NOMO-1 treated with DMSO at 0.1 percent for 48 hours (cell line): Measurements from ENCODE around the gene UMPS.

Experiments
- DNase-seq: peaks from one replicate; lab custom pipeline; 2025; ENCODE audit not compliant: unreplicated experiment; lab: John Stamatoyannopoulos, UW

The UMPS gene

DNA sequence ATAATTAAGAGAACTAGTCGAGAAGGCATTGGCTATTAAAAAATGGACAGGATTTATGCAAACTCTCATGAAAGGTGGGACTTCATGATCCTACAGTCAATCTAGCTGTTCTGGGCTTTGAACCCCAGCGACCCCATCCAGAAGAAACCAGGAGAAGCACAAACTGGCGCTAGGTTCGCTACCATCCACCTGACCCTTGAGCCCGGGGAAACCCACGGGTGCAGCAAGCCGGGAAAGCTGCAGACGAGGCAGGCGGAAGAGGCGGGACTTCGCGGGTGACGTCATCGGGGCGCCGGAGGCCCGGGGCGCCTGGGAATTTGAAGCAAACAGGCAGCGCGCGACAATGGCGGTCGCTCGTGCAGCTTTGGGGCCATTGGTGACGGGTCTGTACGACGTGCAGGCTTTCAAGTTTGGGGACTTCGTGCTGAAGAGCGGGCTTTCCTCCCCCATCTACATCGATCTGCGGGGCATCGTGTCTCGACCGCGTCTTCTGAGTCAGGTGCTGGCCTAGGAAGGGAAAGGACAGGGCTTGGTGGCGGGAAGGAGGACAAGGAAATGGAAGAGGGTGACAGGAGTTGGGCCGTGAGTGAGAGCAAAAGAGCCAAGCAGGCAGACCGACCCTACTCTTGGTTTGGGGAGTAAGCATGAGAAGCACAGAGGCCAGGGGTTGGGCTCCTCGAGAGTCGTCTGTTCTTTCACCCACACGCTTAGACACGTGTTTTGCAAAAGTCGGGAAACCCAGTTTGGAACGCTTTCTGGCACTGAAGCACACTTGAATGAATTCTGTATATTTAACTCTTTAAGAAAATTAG lies at the start of gene UMPS:
Gene UMPS (plus strand): TSS at position 324 of the 812 bp plus-strand sequence. CDS start 20 bp downstream, at position 344.
- DNase-seq = peak; percentile 86

DNA sequence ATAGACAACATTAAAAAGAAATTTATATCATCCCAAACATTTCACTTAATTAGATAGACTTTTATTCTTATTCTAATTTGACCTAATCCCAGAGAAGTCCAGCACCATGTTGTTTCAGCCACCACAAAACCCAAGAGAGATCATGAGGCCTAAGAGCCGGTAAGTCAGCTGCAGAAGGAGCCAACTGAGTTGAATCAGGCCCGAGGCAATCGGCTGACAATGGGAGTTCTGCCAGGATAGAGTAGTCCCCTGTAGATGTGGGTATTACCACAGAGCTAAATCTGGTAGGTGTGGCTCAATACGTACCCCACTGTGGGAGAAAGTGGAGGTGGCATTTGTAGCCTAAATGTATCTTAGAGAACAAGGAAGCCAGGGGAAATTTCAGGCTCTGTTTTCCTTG lies 49.7 kb upstream of the UMPS start:
- DNase-seq = no peak

DNA sequence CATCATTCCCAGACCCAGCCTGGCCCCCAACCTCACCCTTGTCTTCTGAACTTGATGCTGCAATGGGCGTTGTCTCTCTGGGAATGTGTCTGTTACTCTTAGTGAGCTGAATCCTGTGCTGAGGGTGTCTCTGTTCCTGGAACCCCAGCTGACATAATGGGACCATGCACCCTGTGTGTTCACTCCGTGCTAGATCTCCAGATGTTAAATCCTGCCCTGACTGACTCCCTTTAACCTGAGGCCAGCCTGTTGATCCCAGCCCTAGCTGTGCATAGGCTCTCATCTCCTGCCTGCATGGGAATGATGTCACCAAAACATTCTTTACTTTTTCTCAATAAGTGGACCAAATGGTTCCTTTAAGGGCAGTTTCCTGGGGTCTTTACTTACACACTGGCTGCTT lies 48.0 kb upstream of the UMPS start:
- no peak for DNase-seq

DNA sequence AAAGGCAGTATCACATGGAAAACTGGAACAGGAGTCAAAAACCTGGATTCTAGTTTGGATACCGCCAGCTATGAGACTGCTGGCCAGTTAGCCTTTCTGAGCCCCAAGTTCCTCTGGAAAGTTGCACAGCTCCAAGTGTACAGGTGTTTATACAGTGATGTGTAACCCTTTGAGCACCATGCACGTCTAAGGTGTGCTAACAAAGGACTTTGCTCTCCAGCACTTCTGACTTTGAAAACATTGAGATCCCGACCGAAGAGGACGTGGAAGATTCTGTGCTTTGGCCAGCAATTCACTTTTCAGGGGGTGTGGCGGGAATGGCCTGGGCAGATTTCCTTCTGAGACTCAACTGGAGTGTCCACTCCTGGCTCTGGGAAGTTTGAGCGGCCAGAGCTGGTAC lies 45.8 kb upstream of the UMPS start:
- DNase-seq = no peak

DNA sequence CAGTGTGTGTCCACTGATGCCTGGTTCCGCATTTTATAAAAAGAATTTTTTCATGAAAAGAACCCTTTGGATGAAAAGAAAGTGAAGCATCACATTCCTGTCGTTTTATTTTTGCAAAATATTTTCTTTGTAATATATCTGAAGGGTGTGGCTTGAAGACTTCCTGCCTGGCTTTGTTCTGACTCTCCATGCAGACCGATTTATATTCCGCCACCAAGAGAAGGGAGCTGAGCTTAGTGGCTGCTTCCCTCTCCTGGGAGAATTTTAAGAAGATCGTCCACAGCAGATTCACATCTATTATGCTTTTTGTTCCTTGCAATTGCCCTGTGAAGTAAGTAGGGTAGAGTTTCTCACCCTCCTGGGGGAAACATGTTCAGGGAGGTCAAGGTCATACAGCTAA lies 45.2 kb upstream of the UMPS start:
- DNase-seq = no peak

DNA sequence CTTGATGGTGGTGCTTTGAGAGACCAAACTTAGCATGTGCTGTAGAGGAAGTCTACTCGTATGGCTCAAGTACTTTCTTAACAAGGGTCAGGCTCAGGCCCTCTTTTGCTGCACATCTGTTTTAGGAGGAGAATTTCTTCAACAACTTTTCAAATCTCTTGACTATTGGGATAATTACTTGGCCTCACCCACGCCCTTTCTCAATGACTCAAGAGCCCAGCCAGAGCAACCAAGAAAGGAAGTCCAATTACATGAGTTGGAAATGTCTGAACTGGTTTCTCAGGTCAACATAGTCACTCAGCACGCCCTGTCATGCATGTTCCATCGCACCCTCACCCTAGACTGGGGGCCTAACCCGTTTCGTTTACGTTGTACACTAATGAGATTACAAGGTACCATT lies 44.8 kb upstream of the UMPS start:
- DNase-seq = no peak

DNA sequence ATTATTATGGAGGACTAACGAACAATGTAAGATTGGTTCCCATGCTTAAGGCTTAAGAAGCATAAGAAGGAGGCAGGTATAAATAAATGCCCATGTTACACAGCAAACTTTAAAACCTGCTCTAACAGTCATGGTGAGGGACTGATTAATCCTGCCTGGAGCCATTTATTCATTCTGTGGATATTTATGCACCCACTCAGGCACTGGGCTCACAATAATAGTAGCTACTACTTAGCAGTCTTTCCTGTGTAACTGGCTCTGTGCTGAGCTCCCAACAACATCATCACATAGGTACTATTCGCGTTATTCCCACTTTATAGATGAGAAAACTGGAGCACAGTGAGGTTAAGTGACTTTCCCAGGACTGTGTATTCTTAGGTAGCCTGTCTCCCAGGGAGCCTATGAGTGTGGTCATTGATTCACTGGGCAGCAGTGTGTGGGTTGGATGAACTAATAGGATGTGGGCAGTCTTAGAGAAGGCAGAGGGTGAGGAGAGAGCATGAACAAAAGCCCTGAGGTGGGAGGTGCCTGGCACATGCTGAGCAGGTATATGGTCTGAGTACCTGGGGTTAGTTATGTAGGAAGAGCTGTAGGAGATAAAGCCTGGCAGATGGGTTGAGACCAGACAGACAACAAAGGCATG lies 44.1 kb upstream of the UMPS start:
- DNase-seq = no peak

DNA sequence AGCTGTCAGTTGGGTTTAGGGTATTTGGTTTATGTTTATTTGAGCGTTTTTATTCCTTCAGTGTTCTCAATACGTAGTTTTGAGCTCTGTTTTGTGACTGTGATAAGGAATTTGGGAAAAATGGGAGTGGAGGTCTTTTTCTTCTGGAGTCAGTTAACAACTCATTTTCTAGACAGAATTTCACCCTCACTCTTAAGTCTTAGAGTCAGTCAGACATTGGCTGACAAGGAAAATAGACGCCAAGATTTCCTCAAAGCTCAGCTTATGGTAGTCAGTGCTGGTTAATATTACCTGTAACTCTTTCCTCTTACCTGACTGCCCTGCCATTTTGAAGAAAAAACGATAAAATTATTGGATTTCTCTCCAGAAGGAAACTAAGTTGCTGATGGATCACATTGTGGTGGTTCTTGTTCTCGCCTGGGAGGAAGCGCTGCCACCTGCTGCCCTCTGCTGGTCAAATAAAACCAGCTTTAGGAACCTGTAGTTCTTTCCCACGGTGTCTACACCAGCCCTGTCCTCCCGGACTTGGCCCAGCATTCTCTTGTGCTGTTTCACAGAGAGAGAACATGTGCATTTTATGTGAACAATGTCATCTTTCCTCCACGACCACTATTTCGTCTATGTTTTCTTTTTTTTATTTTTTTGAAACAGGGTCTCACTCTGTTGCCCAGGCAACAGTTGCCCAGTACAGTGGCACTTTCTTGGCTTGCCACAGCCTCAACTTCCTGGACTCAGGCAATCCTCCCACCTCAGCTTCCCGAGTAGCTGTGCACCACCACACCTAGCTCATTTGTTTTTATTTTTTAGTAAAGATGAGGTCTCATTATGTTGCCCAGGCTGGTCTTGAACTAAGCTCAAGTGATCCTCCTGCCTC lies 41.4 kb upstream of the UMPS start:
- peak; percentile 51 for DNase-seq

DNA sequence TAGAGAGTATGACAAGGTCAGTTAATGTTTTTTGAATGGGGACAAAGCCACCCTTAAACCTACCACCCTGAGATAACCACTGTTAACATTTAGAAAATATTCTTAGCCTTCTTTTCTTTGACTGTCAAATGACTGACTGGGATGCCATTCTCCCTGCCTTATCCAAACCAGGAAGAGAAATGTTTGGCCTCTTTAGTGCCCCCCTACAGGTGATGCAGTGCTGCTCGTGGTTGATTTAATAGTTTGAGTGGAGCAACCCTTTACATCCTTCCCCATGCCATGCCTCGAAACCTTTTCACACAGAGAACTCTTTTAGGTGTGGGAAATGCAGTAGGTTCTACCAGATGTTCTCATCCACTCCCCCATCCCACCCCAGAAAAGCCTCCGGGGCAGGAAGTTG lies 38.7 kb upstream of the UMPS start:
- no peak for DNase-seq

DNA sequence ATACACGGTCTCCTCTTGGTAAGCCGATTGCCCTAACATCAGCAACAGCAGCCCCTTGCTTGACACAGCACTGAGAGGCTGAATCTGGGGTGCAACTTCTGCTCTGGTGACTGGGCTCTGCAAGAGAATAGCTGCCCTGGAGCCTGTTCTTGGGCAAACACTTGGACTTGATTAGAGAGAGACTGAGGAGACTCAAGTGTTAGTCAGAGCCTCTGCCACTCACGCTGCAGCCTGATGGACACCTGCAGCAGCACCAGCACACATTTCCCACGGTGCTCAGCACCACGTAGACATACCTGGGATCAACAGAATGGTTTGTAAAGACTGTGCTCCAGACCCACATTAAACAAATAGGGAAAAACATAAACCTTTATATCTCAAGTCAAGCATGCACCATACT lies 35.8 kb upstream of the UMPS start:
- DNase-seq = no peak

DNA sequence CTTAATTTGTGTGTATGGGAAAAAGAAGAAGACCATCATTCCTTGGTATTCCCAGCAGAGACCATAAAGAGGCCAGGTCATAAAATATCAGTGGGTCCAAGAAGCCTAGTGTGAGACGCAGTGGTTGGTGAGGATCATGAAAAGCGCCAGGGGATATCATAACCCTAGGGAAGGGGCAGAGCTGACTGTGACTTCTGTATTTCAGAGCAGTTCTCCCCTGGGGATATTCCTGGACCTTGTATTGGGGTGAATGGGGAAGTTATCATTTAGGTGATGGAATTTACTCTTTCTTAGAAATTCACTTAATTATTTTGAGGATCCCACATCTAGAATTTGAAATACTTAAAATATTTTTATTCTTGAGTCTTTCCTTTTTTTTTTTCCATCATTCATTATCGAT lies 34.9 kb upstream of the UMPS start:
- DNase-seq = no peak

DNA sequence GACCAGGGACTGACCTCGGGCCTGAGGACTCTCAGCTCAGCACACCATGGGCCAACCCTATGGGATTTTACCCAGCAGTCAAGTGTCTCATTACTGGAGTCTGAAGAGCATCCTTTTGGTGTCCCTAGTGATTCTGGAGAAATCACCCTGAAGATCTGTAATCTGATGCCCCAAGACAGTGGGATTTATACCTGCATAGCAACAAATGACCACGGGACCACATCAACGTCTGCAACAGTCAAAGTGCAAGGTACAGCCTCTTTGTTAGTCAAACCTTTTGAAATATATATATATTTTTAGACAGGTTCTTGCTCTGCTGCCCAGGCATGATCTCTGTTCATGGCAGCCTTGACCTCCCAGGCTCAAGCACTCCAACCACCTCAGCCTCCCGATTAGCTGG lies 34.2 kb upstream of the UMPS start:
- DNase-seq = no peak

DNA sequence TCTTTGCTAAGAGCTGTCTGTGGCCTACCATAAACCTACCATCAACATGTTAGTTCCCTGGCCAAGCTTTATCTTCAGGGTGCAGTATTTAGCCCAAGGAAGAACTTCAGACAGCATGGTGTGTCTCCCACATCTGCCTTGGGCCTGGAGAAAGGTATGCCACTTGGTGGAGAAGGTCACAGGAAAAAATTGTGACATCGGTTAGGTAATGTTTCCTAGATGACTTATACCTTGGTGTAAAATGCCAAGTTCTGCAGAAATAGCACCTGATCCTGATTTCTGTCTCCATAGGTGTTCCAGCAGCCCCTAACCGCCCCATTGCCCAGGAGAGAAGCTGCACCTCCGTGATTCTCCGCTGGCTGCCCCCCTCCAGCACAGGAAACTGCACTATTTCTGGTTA lies 33.0 kb upstream of the UMPS start:
- DNase-seq = no peak

DNA sequence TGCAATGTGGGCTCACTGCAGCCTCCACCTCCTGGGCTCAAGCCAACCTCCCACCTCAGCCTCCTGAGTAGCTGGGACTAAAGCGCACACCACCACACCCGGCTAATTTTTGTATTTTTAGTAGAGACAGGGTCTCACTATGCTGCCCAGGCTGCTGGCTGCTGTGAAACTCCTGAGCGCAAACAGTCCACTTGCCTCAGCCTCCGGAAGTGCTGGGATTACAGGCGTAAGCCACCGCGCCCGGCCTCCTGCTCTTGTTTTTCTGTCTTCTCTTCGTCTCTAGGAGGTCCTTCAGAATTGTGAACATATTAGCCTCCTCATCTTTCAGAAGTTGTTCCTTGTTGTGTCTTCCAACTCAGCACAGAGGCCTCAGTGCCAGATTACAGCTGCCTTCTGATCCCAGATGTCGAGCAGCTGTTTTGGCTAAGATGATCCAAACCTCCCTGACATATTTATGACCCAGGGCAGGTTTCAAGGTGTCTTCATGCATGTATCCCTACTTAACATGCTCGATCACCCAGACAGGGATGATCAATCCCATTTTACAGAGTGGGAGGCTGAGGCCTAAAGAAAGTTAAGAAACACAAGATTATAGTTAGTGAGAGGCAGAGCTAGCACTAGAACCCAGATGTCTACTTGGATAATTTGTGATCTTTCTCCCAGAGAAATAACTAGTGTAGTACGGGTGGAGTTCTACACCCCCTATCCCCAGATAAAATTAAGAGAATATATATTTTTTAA lies 32.1 kb upstream of the UMPS start:
- DNase-seq = no peak

DNA sequence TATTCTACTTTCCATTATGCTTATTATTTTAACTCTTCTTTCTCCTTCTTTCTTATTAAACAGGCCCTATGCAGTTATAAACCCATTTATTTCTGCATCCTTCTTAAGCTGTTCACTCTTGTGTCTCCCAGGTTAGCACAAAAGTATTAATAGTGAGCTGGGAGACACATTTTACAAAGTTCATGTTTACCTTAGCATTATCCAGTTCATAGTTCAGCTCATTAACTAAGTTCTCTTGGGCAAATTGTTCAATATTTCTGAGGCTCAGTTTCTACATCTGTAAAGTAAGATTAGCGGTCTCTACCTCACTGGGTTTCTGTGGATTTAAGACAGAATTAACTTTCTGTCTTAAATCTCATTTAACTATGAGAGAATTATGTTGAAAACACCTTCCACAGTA lies 31.2 kb upstream of the UMPS start:
- no peak for DNase-seq

DNA sequence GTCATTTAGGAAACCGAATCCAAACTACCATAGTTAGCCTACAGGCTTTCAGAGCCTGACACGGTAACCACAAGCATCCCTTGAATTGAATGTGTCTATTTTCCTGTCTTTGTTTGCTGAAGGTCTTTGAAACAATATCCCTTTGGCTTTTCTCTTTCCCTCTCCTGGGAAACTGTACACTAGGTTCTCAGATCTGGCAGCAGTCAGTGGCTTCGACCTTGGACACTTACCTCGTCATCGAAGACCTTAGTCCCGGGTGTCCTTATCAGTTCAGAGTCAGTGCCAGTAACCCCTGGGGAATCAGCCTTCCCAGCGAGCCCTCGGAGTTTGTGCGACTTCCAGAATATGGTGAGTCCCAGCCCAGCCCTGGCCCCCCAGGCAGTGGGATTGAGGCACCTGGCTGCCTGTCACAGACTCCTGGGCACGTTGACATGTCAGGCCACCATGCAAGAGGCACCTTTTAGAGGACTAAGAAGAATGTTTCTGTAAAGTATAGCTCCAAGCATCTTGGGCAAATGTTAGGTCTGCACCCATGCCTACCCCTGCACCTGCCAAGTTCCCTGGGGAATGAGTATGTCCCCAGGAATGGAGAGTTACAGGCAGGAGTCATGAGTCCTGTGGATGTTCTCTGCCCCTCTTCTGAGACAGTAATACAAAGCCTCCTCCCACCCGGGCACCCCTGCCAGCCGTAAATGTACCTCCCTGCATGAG lies 30.4 kb upstream of the UMPS start:
- no peak for DNase-seq

DNA sequence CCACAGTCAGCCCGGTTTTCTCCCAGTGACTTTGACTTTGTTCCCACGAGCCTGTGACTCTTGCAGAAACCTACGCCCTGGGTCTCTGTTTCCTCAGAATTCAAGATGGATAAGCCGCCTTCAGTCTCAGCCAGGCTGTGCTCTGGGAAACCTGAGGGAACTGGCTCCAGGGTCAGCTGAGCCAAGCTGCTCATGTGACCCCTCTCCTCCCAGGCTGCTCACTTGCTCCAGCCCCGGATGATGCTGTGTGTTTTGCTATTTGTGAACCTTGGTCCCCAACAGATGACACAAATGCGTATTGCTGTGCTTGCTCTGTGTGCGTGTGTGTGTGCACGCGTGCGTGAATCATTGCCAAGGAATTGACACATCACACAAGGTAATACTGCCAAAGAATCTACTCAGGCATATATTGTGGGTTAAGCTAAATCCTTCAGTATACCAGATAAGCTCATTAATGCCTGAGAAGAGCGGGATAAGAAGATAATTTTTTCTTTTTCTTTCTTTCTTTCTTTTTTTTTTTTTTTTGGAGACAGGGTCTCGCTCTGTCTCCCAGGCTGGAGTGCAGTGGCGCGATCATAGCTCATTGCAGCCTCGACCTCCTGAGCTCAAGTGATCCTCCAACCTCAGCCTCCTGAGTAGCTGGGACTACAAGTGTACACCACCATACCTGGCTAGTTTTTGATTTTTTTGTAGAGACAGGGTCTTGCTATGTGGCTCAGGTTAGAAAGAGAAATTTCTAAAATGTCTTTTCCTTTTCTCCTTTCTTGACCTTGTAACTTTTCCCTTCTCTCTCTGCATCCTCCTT lies 29.2 kb upstream of the UMPS start:
- no peak for DNase-seq

DNA sequence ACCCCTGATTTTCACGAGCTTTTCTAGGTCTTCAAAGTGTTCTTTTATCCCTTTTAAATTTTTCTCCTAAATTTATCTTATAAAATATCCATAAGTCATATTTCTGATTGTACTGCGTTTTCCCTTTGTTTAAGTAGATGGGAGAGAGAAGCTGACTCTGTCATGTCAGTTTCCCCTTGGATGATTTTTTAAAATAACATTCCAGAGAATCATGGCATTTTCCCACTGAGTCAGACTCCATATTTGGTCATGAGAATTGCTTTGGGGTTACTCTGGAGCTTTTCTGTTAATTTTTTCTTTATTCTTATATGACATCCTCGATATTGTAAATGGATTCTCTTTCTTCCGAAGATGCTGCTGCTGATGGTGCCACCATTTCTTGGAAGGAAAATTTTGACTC lies 28.6 kb upstream of the UMPS start:
- no peak for DNase-seq

DNA sequence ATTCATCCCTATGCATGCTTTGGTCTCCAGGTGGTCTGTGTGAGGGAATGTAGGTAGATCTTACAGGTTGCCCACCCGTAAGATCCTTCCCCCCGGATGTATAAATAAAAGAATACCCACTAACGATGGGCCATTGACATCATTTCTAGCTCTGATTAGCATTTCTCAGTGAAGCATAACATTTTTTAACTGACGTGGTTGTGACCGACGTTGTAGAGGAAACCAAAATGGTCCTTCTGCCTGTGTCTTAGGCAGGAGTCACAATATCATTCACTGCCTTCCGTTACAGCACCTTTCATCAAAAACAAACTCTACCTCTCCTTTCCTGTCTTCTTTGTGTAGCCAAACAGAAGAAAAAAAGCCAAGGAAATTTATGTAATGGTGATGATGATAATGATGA lies 27.3 kb upstream of the UMPS start:
- DNase-seq = no peak

DNA sequence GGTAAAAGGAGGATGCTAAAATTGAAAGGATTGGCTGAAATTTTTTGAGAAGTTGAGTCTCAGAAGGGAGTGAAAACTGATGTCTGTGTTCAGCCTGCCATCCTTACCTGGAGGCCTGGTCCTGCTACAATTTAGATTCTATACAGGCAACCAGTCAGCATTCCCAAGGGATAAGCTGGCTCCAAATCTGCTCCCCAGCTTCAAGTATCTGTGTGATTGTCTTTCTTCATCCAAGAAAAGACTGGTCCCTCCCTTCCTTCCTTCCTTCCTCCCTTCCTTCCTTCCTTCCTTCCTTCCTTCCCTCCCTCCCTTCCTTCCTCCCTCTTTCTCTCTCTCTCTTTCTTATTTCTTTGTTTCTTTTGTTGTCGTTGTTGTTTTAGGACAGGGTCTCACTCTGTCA lies 24.7 kb upstream of the UMPS start:
- DNase-seq = no peak
